Mesendoderm (in vitro differentiated cells): ENCODE results near the gene GRM7.

ENCODE experiments used
- DNase-seq: peaks from one replicate; pipeline ENCODE4 v3.0.0; 2013
- H2AK5ac ChIP-seq: 2 replicates; pipeline ENCODE4 v1.6.1; 2013; ENCODE audit warnings: low read length, inconsistent platforms
- H2BK120ac ChIP-seq: 2 replicates; pipeline ENCODE4 v1.6.1; 2013; ENCODE audit warnings: low read depth, mild to moderate bottlenecking, low read length, moderate library complexity, mixed read lengths
- H2BK15ac ChIP-seq: replicated peaks from 2 replicates; pipeline ENCODE4 v1.6.1; 2013; ENCODE audit warnings: low read depth, mild to moderate bottlenecking, moderate library complexity
- H2BK5ac ChIP-seq: 2 replicates; pipeline ENCODE4 v1.6.1; 2013; ENCODE audit warnings: low read length, inconsistent platforms
- H3K18ac ChIP-seq: 2 replicates; pipeline ENCODE4 v1.6.1; 2013; ENCODE audit warnings: mild to moderate bottlenecking, low read length, mixed read lengths
- H3K23ac ChIP-seq: one replicate; pipeline ENCODE4 v1.6.1; 2013; ENCODE audit warnings: low read length
- H3K27ac ChIP-seq: 2 replicates; pipeline ENCODE4 v1.5.1; 2013; ENCODE audit warnings: low read depth, mild to moderate bottlenecking, inconsistent platforms, low read length, moderate library complexity
- H3K27me3 ChIP-seq: 2 replicates; pipeline ENCODE4 v1.6.1; 2013; ENCODE audit warnings: low read length, control low read depth, mild to moderate bottlenecking, inconsistent platforms; ENCODE audit not compliant: insufficient read depth, poor library complexity
- H3K36me3 ChIP-seq: 2 replicates; pipeline ENCODE4 v1.6.1; 2013; ENCODE audit warnings: low read length, inconsistent platforms; ENCODE audit not compliant: control insufficient read depth, insufficient read depth
- H3K4ac ChIP-seq: one replicate; pipeline ENCODE4 v1.6.1; 2013; ENCODE audit warnings: low read depth, mild to moderate bottlenecking, low read length, moderate library complexity
- H3K4me1 ChIP-seq: 2 replicates; pipeline ENCODE4 v1.6.1; 2013; ENCODE audit warnings: low read depth, low read length, inconsistent platforms; ENCODE audit not compliant: control insufficient read depth
- H3K4me2 ChIP-seq: 2 replicates; pipeline ENCODE4 v1.6.1; 2013; ENCODE audit warnings: low read length
- H3K4me3 ChIP-seq: 2 replicates; pipeline ENCODE4 v1.5.1; 2013; ENCODE audit warnings: mild to moderate bottlenecking, low read length
- H3K56ac ChIP-seq: one replicate; pipeline ENCODE4 v1.6.1; 2013; ENCODE audit warnings: low read length
- H3K79me1 ChIP-seq: 2 replicates; pipeline ENCODE4 v1.6.1; 2013; ENCODE audit warnings: low read length, inconsistent platforms
- H3K79me2 ChIP-seq: 2 replicates; pipeline ENCODE4 v1.6.1; 2013; ENCODE audit warnings: mild to moderate bottlenecking, low read length; ENCODE audit not compliant: control insufficient read depth, insufficient read depth
- H3K9ac ChIP-seq: 2 replicates; pipeline ENCODE4 v1.6.1; 2013; ENCODE audit warnings: low read length, inconsistent platforms
- H4K5ac ChIP-seq: one replicate; pipeline ENCODE4 v1.6.1; 2013; ENCODE audit warnings: low read length
- H4K8ac ChIP-seq: one replicate; pipeline ENCODE4 v1.6.1; 2013; ENCODE audit warnings: low read depth, mild to moderate bottlenecking, control low read depth, low read length, moderate library complexity
- WGBS: extraction: QIAGEN DNeasy Blood & Tissue Kit; methylation state at CpG from one replicate; pipeline ENCODE4 v1.1.7; 2013; ENCODE audit warnings: low lambda C conversion rate, missing lambda C conversion rate; ENCODE audit not compliant: insufficient coverage; ENCODE audit errors: extremely low coverage; 5-methylcytosine and 5-hydroxymethylcytosine counted together

The GRM7 gene

GRCh38 chr3:7190095-7190494 is 329.2 kb downstream of the GRM7 start:
- no peak overlapping the region for H4K5ac ChIP-seq
- H3K36me3 ChIP-seq, result no peaks in the 10 kb centered on the region
- no peak overlapping the region for H3K18ac ChIP-seq
- DNase-seq, result no peak
- H3K27me3 ChIP-seq, result no peaks in the 10 kb centered on the region
- H4K8ac ChIP-seq, result no peak overlapping the region
- H3K4me2 ChIP-seq, result no peak overlapping the region
- no peak overlapping the region for H2BK5ac ChIP-seq
- H2AK5ac ChIP-seq, result no peak overlapping the region
- no peak overlapping the region for H3K23ac ChIP-seq
- WGBS, result no CpG with 5 or more reads among the region's 4 CpGs
- H3K4ac ChIP-seq, result no peak overlapping the region
- no peak overlapping the region for H3K56ac ChIP-seq
- no peak overlapping the region for H2BK15ac ChIP-seq
- no peak overlapping the region for H3K27ac ChIP-seq
- H3K9ac ChIP-seq, result no peak overlapping the region
- no peaks in the 10 kb centered on the region for H3K4me1 ChIP-seq
- H3K79me2 ChIP-seq, result no peaks in the 10 kb centered on the region
- H3K79me1 ChIP-seq, result no peaks in the 10 kb centered on the region
- H3K4me3 ChIP-seq, result no peak overlapping the region
- no peak overlapping the region for H2BK120ac ChIP-seq

GRCh38 chr3:7193269-7193668 is 332.4 kb downstream of the GRM7 start:
- H3K27me3 ChIP-seq, result no peaks in the 10 kb centered on the region

GRCh38 chr3:7194071-7194835 is 333.3 kb downstream of the GRM7 start:
- Histone ChIP-seq H2AK5ac (no peak overlapping the region), H2BK120ac (no peak overlapping the region), H3K9ac (no peak overlapping the region), H3K4me1 (no peaks in the 10 kb centered on the region), H3K4ac (no peak overlapping the region), H3K27ac (no peak overlapping the region), H3K56ac (no peak overlapping the region), H3K79me2 (no peaks in the 10 kb centered on the region), H4K5ac (no peak overlapping the region), H2BK15ac (no peak overlapping the region), H3K27me3 (no peaks in the 10 kb centered on the region), H2BK5ac (no peak overlapping the region), H3K4me2 (no peak overlapping the region), H4K8ac (no peak overlapping the region), H3K18ac (no peak overlapping the region), H3K23ac (no peak overlapping the region), H3K4me3 (no peak overlapping the region), H3K79me1 (no peaks in the 10 kb centered on the region), H3K36me3 (no peaks in the 10 kb centered on the region)
- WGBS, result no CpG with 5 or more reads among the region's 6 CpGs
- no peak for DNase-seq

More at GRCh38 chr3:7193269-7193668, 332.4 kb downstream of the GRM7 start:
- Histone ChIP-seq H3K18ac (no peak overlapping the region), H3K23ac (no peak overlapping the region), H3K9ac (no peak overlapping the region), H3K4ac (no peak overlapping the region), H3K56ac (no peak overlapping the region), H3K79me2 (no peaks in the 10 kb centered on the region), H4K5ac (no peak overlapping the region), H2AK5ac (no peak overlapping the region), H4K8ac (no peak overlapping the region), H3K36me3 (no peaks in the 10 kb centered on the region), H2BK5ac (no peak overlapping the region), H3K4me1 (no peaks in the 10 kb centered on the region), H3K4me3 (no peak overlapping the region), H3K27ac (no peak overlapping the region), H3K4me2 (no peak overlapping the region), H2BK120ac (no peak overlapping the region), H2BK15ac (no peak overlapping the region), H3K79me1 (no peaks in the 10 kb centered on the region)
- DNase-seq, result no peak

GRCh38 chr3:7195934-7196333 is 335.0 kb downstream of the GRM7 start:
- no peak overlapping the region for H2BK5ac ChIP-seq
- no peak overlapping the region for H3K9ac ChIP-seq
- H3K56ac ChIP-seq, result no peak overlapping the region
- no peak overlapping the region for H3K4me2 ChIP-seq
- no CpG with 5 or more reads among the region's 1 CpG for WGBS
- no peak overlapping the region for H4K5ac ChIP-seq
- H3K79me1 ChIP-seq, result no peaks in the 10 kb centered on the region
- no peak for DNase-seq
- H3K4me1 ChIP-seq, result no peaks in the 10 kb centered on the region
- H4K8ac ChIP-seq, result no peak overlapping the region
- no peak overlapping the region for H2BK120ac ChIP-seq
- no peaks in the 10 kb centered on the region for H3K79me2 ChIP-seq
- H3K4me3 ChIP-seq, result no peak overlapping the region
- no peaks in the 10 kb centered on the region for H3K27me3 ChIP-seq
- H3K23ac ChIP-seq, result no peak overlapping the region
- no peak overlapping the region for H3K18ac ChIP-seq
- no peak overlapping the region for H2AK5ac ChIP-seq
- no peaks in the 10 kb centered on the region for H3K36me3 ChIP-seq
- no peak overlapping the region for H3K4ac ChIP-seq
- H3K27ac ChIP-seq, result no peak overlapping the region
- H2BK15ac ChIP-seq, result no peak overlapping the region

GRCh38 chr3:7201784-7202183 is 340.9 kb downstream of the GRM7 start:
- Histone ChIP-seq H3K9ac (no peak overlapping the region), H3K4me3 (no peak overlapping the region), H3K27ac (no peak overlapping the region), H3K4me1 (no peaks in the 10 kb centered on the region), H3K23ac (no peak overlapping the region), H2AK5ac (no peak overlapping the region), H3K79me1 (no peaks in the 10 kb centered on the region), H3K4me2 (no peak overlapping the region), H3K79me2 (no peaks in the 10 kb centered on the region), H3K36me3 (no peaks in the 10 kb centered on the region), H3K18ac (no peak overlapping the region), H2BK15ac (no peak overlapping the region), H3K56ac (no peak overlapping the region), H4K5ac (no peak overlapping the region), H2BK120ac (no peak overlapping the region), H4K8ac (no peak overlapping the region), H3K27me3 (no peaks in the 10 kb centered on the region), H3K4ac (no peak overlapping the region), H2BK5ac (no peak overlapping the region)
- WGBS, result no CpG with 5 or more reads among the region's 2 CpGs
- DNase-seq, result no peak
